ENCODE results near the gene HHIP.

HHIP gene

DNA sequence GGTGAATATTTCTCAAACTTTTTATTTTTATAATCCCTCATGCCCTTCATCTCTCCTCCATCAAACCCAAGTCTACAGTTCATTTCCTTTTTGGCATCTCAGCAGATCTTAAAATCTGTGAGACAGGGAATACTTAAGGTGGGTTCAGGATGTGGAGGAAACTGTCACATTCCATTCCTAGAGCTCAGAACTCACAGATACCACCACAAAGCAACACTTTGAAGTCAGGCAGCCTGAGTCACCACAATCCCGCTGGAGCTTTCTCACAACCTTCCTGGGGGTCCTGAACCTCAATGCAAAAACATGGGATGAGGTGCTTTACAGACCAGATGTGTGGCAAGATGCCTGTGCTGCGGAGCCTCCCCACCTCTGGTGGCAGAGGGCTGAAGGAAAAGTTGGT, 63.2 kb downstream of the HHIP start:
- peak; percentile 75 for DNase-seq (ENCODE audit: low read depth, low spot score)

DNA sequence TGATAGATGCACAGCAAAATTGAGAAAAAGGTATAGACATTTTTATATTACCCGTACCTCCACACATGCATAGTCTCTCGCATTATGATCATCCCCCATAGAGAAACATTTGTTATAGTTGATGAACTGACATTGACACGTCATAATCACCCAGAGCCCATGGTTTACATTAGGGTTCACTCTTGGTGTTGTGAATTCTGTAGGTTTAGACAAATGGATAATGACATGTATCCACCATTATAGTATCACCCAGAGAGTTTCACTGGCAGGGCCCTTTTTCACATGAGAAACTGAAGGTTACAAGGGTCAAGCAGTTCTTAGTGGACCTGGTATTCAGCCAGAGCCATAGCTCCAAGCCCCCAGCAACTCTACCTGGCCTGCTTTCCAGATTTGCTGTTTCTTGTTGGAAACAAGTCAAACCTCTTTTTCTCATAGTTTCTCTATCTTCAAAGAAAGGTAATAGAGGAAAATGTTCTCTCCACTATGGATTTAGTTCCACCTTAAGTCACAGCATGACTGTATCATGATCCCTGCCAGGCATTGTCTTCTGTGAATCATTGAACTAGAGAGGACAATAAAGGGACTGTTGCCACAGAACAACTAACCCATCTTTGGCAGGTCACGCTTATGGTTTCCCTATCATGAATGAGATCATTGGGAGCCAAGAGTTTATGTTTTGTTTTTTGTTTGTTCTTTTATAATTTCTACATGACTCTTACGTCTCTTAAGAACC, 64.0 kb downstream of the HHIP start:
- DNase-seq (ENCODE audit: low read depth, low spot score) = no peak

DNA sequence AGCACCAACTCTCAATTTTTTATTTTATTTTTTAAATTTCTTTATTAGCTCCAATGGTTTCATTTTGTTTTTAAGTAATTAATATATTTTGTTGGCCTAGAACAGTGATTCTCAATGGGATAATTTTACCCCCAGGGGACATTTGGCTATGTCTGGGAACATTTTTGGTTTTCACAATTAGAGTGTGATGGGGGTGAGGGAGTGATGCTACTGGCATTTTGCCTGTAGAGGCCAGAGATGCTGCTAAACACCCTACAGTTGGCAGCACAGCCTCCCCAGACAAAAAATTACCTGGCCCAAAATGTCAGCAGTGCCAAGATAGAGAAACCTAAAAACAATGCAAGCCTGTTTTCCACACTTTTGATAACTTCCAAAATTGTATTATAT, 64.6 kb downstream of the HHIP start:
- DNase-seq (ENCODE audit: low read depth, low spot score) = no peak

DNA sequence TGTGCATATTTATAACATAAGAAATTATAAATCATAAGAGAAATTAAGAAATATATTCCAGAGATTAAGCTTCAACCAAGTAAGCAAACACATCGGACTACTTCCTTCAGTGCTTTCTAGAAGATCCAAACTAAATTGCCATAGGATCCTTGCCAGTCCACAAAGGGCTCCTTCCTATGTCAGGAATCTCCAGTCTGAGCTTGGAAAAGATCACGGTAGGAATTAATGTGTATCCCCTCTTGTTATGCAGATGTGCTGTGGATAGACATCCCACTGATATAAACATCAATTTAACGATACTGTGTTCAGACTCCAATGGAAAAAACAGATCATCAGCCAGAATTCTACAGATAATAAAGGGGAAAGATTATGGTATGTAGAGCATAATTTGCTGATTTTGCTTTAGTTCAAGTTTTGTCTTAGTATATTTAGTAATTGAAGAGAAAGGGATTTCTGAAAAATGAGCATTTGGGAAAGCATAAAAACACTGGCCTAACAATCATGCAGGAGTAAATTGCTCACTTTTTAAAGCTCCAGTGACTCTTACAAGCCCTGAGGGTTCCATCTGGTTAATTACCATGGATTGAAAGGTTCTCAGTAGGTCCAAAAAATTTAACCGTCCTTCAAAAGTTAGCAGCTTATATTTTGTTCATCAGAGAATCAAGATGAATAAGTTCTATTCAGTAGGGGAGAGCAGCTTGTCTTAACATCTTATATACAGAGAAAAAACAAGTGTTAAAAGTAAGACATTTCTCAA, 65.9 kb downstream of the HHIP start:
- DNase-seq (ENCODE audit: low read depth, low spot score) = no peak

- no peak for DNase-seq (ENCODE audit: low read depth, low spot score)
Measured at GRCh38 chr4:144712775-144713174, 66.8 kb downstream of the HHIP start.

GRCh38 chr4:144714166-144714565, 68.2 kb downstream of the HHIP start:
- no peak for DNase-seq (ENCODE audit: low read depth, low spot score)

- no peak for DNase-seq (ENCODE audit: low read depth, low spot score)
Measured at GRCh38 chr4:144715230-144715629, 69.3 kb downstream of the HHIP start.

- DNase-seq (ENCODE audit: low read depth, low spot score) = no peak
Measured at GRCh38 chr4:144716778-144717177, 70.8 kb downstream of the HHIP start.

DNA sequence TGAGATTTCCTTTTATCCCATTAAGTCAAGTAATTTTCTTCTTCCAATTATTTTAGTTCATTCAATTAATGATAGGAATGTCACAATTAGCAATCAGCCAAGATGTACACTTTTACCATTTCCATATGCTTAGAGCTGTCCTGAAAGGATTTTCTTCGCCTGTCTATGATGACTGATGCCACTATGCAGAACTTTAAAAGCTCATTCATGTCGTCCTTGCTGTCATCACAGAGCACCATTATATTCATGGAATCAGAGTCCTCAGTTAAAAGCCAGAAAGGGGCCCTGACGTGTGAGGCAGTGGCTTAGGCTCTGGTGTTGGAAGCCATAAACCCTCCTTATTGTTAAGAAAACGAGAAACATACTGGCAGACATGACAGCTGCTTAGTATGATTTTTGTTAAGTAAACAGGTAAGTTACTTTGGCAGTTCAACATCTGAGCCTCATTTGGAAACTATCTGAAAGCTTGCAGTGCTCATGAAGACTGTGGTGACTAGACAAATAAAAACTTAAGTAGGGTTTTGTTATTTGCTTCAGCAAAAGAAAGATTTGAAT, 73.1 kb downstream of the HHIP start:
- DNase-seq (ENCODE audit: low read depth, low spot score) = no peak

- no peak for DNase-seq (ENCODE audit: low read depth, low spot score)
Measured at GRCh38 chr4:144720491-144720890, 74.5 kb downstream of the HHIP start.

- DNase-seq (ENCODE audit: low read depth, low spot score) = no peak
Measured at GRCh38 chr4:144721994-144722393, 76.0 kb downstream of the HHIP start.

- no peak for DNase-seq (ENCODE audit: low read depth, low spot score)
Measured at GRCh38 chr4:144723471-144723870, 77.5 kb downstream of the HHIP start.

DNA sequence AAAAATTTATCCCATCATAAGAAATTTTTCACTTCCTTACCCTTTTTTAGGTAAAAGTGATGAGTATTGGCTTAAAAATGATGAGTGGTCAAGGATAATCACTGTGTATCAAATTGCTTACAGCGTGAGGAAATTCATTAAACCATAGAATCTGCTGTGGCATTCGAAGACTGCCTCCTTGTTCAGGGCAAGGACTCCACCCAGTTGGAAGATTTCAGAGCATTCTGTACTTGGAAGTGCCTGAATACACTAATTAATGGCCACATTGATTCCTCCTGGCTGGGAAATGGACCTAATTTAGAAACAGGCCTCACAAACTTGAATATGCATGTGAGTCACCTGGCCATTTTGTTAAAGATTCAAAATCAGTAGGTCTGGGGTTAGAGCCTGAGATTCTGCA, 83.2 kb downstream of the HHIP start:
- no peak for DNase-seq (ENCODE audit: low read depth, low spot score)

DNA sequence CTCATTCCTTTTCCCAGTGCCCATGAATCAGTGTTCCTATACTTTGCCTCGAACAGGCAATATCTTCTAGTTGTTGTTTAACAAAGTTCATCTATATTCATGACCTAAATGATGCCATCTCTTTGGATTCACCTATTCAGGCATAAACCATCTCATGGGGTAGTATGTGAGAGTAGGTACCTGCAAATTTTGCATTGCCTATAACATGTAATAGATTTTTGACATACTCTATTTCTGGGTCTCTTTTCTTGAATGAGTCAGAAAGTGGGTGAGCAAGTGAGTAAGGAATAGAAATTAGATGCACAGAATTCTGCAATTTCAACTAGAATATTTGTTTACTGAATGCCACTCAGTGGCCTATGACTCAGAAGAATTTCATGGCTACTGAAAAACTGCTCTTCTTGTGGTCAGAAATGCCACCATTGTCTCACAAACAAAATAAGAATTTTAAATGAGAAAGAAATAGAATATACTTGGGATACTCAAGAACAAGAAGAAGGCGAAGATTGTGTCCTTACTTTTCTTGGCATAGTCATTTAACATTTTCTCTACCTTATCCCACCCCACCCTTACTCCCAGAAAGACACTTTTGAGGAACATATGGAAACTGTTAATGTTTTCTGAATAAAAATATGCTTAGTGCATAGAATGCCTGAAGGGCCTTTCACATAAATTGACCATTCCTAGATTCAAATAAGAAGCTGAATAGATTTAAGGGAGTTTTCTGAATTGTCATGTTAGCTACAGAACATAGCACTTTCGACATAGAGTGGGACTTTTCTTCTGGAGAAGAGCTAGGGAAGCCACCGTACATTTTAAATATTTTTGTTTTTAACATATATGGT, 86.8 kb downstream of the HHIP start:
- DNase-seq (ENCODE audit: low read depth, low spot score) = no peak

GRCh38 chr4:144733566-144733965, 87.6 kb downstream of the HHIP start:
- DNase-seq (ENCODE audit: low read depth, low spot score) = no peak

DNA sequence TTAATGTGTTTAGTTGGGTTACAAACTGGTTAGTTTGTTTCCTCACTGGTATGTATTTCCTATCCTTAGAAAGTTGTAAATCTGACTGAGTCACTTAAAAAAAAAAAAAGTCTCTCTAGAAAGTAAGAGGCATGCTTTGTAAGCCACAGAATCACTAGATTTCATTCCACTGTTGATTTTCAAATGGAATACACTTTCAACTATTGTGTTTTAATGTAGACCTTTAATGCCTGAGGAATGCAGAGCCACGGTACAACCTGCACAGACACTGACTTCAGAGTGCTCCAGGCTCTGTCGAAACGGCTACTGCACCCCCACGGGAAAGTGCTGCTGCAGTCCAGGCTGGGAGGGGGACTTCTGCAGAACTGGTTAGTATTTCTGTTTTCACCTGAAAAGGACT, 88.6 kb downstream of the HHIP start:
- DNase-seq (ENCODE audit: low read depth, low spot score) = no peak

GRCh38 chr4:144738649-144739048, 92.7 kb downstream of the HHIP start:
- no peak for DNase-seq (ENCODE audit: low read depth, low spot score)

DNA sequence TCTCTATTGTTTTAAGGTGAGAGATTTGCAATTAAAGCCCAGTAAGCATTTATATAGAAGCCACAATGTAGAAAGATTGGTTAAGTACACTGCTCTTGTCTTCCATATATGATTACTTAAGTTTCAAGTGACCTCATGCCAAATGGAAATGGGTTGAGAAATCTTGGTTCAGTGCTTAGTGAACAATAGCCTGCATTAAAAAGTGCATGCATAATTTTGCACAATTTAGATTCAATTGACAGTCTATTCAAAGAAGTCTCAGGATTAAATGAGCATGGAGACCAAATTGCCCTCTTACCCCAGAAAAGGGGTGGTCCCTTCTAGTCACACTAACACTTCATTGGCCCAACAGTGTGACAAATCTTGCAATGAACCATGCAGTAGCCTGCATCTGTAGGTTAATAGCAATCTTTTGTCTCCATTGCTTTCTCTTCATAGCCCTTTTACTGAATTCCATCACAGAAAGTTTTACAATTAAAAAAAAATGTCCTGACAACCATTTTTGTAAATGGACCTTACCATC, 93.6 kb downstream of the HHIP start:
- DNase-seq (ENCODE audit: low read depth, low spot score) = no peak

GRCh38 chr4:144740316-144740715, 94.4 kb downstream of the HHIP start:
- no peak for DNase-seq (ENCODE audit: low read depth, low spot score)

- DNase-seq (ENCODE audit: low read depth, low spot score) = no peak
Measured at GRCh38 chr4:144748814-144749555, 103.0 kb downstream of the HHIP start.

DNA sequence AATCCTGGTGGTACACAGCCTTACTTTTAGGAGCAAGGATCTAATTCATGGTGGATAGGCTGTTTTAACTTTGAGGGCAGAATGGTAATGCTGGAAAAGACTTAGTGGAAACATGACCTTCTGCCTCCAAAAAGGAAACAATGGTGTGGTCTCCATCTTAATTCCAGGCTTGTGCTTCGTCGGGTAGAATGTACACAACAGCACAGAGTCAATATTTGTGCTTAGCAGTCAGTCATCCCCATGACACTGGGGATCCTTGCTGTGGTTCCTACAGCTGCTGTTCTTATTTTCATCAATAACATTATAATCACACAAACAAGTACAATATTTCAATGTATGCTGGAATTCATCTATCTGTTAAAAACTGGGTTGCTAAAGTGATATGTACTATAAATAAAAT, 104.4 kb downstream of the HHIP start:
- no peak for DNase-seq (ENCODE audit: low read depth, low spot score)

Measured in smooth muscle cell of the brain vasculature (primary cell).